K562 (cell line): Measurements from ENCODE around the gene REM2. TPM values are rescaled to one million over a fixed set of nuclear protein-coding genes. Genes with fewer than 3 reads are reported as not detected.
A peak's percentile ranks its signal among the peaks of the same experiment; 100 is the strongest.

Experiments
- ATAC-seq: fragments of 200-7000 bp; cut with Tn5 transposase; 3 replicates; pipeline ENCODE4 v1.9.1; 2020; ENCODE audit warnings: moderate library complexity
- BruUV-seq: library from RNA; stranded (reverse); fragments of 400-500 nt; replicated peaks from 2 replicates; lab custom pipeline; 2021; lab: Mats Ljungman, UMichigan
- CTCF ChIA-PET: fragments of 300-600 bp; formaldehyde crosslinking; extraction: SDS; loops from one replicate; lab custom pipeline; 2021; ENCODE audit warnings: low intra/inter-chr PET ratio; lab: Yijun Ruan, JAX
- POLR2A ChIA-PET: fragments of 300-600, 350-650 bp; sonication (Branson Sonifier 250); formaldehyde crosslinking; extraction: SDS; loops from one replicate; lab custom pipeline; 2021; ENCODE audit warnings: antibody characterized with exemption, inconsistent platforms; lab: Yijun Ruan, JAX
- DNase-seq, 4 experiments: peaks; one replicate each; pipeline versions ENCODE4 v3.0.0 to v3.0.0-alpha.2; 2011 to 2018; ENCODE audit warnings: low spot score in 3 of 4, mixed read lengths in 3 of 4; ENCODE audit errors: extremely low read depth in 1 of 4
- FAIRE-seq: peaks from 2 replicates; lab custom pipeline; 2011; peaks lifted over from hg19 to GRCh38; lab: Jason Lieb, UNC
- H2AFZ ChIP-seq: 2 replicates; pipeline ENCODE4 v1.6.0; 2011; ENCODE audit warnings: low read depth, low read length, control low read depth, inconsistent platforms
- H3K27ac ChIP-seq: fragments of 200-600 bp; 3 replicates; pipeline ENCODE4 v1.8.0; 2011; ENCODE audit warnings: low read depth, mild to moderate bottlenecking, control low read depth, inconsistent platforms, low read length, moderate library complexity, mixed read lengths; ENCODE audit errors: extremely low read depth
- H3K27me3 ChIP-seq, 2 experiments: fragments of 300-600 bp in 1 of 2; 2 replicates in 1 of 2; 3 replicates in 1 of 2; pipeline versions ENCODE4 v1.6.0 to v1.8.0; 2011; ENCODE audit warnings: inconsistent platforms in 2 of 2, low read length in 2 of 2, mild to moderate bottlenecking in 1 of 2, mixed read lengths in 1 of 2, moderate library complexity in 1 of 2; ENCODE audit not compliant: control insufficient read depth in 2 of 2, insufficient read depth in 2 of 2
- H3K36me3 ChIP-seq: fragments of 300-600 bp; 3 replicates; pipeline ENCODE4 v1.8.0; 2011; ENCODE audit warnings: mild to moderate bottlenecking, low read length, inconsistent platforms; ENCODE audit not compliant: control insufficient read depth, insufficient read depth
- H3K4me1 ChIP-seq, 2 experiments: fragments of 200-600 bp in 1 of 2; replicated peaks in 1 of 2; 2 replicates in 1 of 2; 3 replicates in 1 of 2; pipeline versions ENCODE4 v1.5.1 to v1.8.0; 2011; ENCODE audit warnings: inconsistent platforms in 2 of 2, low read length in 2 of 2, mild to moderate bottlenecking in 1 of 2, mixed read lengths in 1 of 2, moderate library complexity in 1 of 2; ENCODE audit not compliant: control insufficient read depth in 2 of 2, insufficient read depth in 2 of 2
- H3K4me2 ChIP-seq: 2 replicates; pipeline ENCODE4 v1.6.1; 2011; ENCODE audit warnings: low read length, control low read depth, inconsistent platforms, mixed read lengths; ENCODE audit not compliant: insufficient read depth
- H3K4me3 ChIP-seq: fragments of 200-600 bp; sonication (generic), shearing (Covaris generic); 2 replicates; pipeline ENCODE4 v1.5.1; 2016; ENCODE audit warnings: control low read depth, inconsistent platforms
- H3K79me2 ChIP-seq: fragments of 200-600 bp; 3 replicates; pipeline ENCODE4 v1.8.0; 2011; ENCODE audit warnings: low read length, inconsistent platforms; ENCODE audit not compliant: control insufficient read depth, insufficient read depth
- H3K9ac ChIP-seq, 2 experiments: 2 replicates each; pipeline versions ENCODE4 v1.6.0 to v1.6.1; 2011; ENCODE audit warnings: low read depth in 2 of 2, low read length in 2 of 2, control low read depth in 1 of 2, inconsistent platforms in 1 of 2, mild to moderate bottlenecking in 1 of 2, mixed read lengths in 1 of 2; ENCODE audit not compliant: insufficient read depth in 1 of 2
- H3K9me1 ChIP-seq: one replicate; pipeline ENCODE4 v1.6.0; 2011; ENCODE audit warnings: inconsistent platforms, mild to moderate bottlenecking, low read length, moderate library complexity; ENCODE audit not compliant: control insufficient read depth, insufficient read depth
- H3K9me3 ChIP-seq: replicated peaks from 2 replicates; pipeline ENCODE4 v1.5.1; 2011; ENCODE audit warnings: low read depth, low read length, inconsistent platforms; ENCODE audit not compliant: control insufficient read depth, insufficient read depth
- H4K20me1 ChIP-seq: replicated peaks from 2 replicates; pipeline ENCODE4 v1.6.1; 2011; ENCODE audit warnings: low read length, inconsistent platforms, mixed read lengths; ENCODE audit not compliant: control insufficient read depth, insufficient read depth
- ARID3B ChIP-seq: fragments of 250-450 bp; sonication (Bioruptor Pico); IDR thresholded peaks from 2 replicates; pipeline ENCODE4 v1.4.0; 2020; ENCODE audit warnings: borderline replicate concordance
- CBFA2T2 ChIP-seq: fragments of 450-650 bp; conservative IDR thresholded peaks from 2 replicates; pipeline ENCODE4 v1.6.1; 2017; ENCODE audit warnings: mild to moderate bottlenecking
- CHD2 ChIP-seq: IDR thresholded peaks from 2 replicates; pipeline ENCODE4 v1.6.1; 2011; ENCODE audit warnings: low read depth, low read length
- CTCF ChIP-seq, 3 experiments: IDR thresholded peaks in 2 of 3; conservative IDR thresholded peaks in 1 of 3; 2 replicates each; pipeline ENCODE4 v1.5.1; 2011 to 2012; ENCODE audit warnings: low read length in 3 of 3, mild to moderate bottlenecking in 3 of 3, control low read depth in 2 of 3, improper control_type of control experiment in 1 of 3, inconsistent platforms in 1 of 3, low read depth in 1 of 3, mixed read lengths in 1 of 3, moderate library complexity in 1 of 3; ENCODE audit not compliant: insufficient read depth in 2 of 3
- DEAF1 ChIP-seq: fragments of 450-650 bp; formaldehyde crosslinking; IDR thresholded peaks from 2 replicates; pipeline ENCODE4 v1.4.0; 2020; ENCODE audit warnings: mild to moderate bottlenecking, moderate library complexity
- LCOR ChIP-seq: sonication (generic); formaldehyde crosslinking; IDR thresholded peaks from 2 replicates; pipeline ENCODE4 v1.8.0; 2022; ENCODE audit warnings: mild to moderate bottlenecking, missing genetic modification reagents
- MAFK ChIP-seq: IDR thresholded peaks from 2 replicates; pipeline ENCODE4 v1.6.1; 2011; ENCODE audit warnings: low read length, improper control_type of control experiment
- NCOA2 ChIP-seq, 2 experiments: fragments of 450-650 bp; IDR thresholded peaks; 2 replicates each; pipeline ENCODE4 v1.6.1; 2018; ENCODE audit warnings: mild to moderate bottlenecking in 2 of 2, moderate library complexity in 1 of 2; ENCODE audit not compliant: partially characterized antibody in 2 of 2
- RAD21 ChIP-seq, 2 experiments: fragments of 250-450 bp in 1 of 2; fragments of 450-650 bp in 1 of 2; sonication (Bioruptor Pico) in 1 of 2; formaldehyde crosslinking in 1 of 2; IDR thresholded peaks in 1 of 2; conservative IDR thresholded peaks in 1 of 2; 2 replicates each; pipeline versions ENCODE4 v1.4.0 to v1.8.0; 2020 to 2022; ENCODE audit warnings: mild to moderate bottlenecking in 2 of 2, moderate library complexity in 1 of 2
- SMC3 ChIP-seq: conservative IDR thresholded peaks from 2 replicates; pipeline ENCODE4 v1.6.1; 2011; ENCODE audit warnings: low read depth, low read length, improper control_type of control experiment; ENCODE audit not compliant: insufficient read depth
- VEZF1 ChIP-seq: fragments of 200-800 bp; sonication (Bioruptor generic); IDR thresholded peaks from 2 replicates; pipeline ENCODE4 v1.6.1; 2017; ENCODE audit warnings: missing genetic modification characterization, missing compliant biosample characterization
- ZNF561 ChIP-seq: fragments of 450-650 bp; formaldehyde crosslinking; conservative IDR thresholded peaks from 2 replicates; pipeline ENCODE4 v1.4.0; 2020; ENCODE audit warnings: mild to moderate bottlenecking, moderate library complexity
- ZNF699 ChIP-seq: fragments of 250-450 bp; sonication (Bioruptor Pico); IDR thresholded peaks from 2 replicates; pipeline ENCODE4 v1.8.0; 2021; ENCODE audit warnings: mild to moderate bottlenecking, moderate library complexity; ENCODE audit not compliant: insufficient replicate concordance
- WGBS: fragments of 100-300 bp; shearing (Covaris generic); methylation state at CpG from one replicate; pipeline ENCODE4 v1.1.6; 2016; ENCODE audit warnings: low coverage, mixed read lengths; ENCODE audit not compliant: insufficient coverage; ENCODE audit errors: missing lambda C conversion rate; 5-methylcytosine and 5-hydroxymethylcytosine counted together
- in situ Hi-C: fragments of 300-500 bp; cut with MboI; formaldehyde crosslinking; loops from 4 replicates; pipeline ENCODE4 v1.15.0; 2018; ENCODE audit warnings: inconsistent platforms, mixed read lengths
- intact Hi-C: fragments of 100-400 bp; cut with micrococcal nuclease; formaldehyde crosslinking; loops from 2 replicates; pipeline ENCODE4 v1.14.2; 2022
- polyA plus RNA-seq, 8 experiments: library from polyadenylated mRNA; depleted of rRNA in 4 of 8; stranded (reverse) in 5 of 8; unstranded in 3 of 8; fragments of >200 nt; fragmentation: Nextera tagmentation in 2 of 8; fragmentation: Illumina TruSeq in 1 of 8; extraction: Ambion mirVana in 2 of 8; extraction: Trizol in 1 of 8; gene quantifications; 2 replicates each; pipeline versions ENCODE4 v1.2.1 to v1.2.3, GENCODE V29; 2011 to 2014; ENCODE audit warnings: inconsistent platforms in 1 of 8, missing spikeins in 1 of 8
- total RNA-seq, 7 experiments: library from RNA; depleted of rRNA in 6 of 7; stranded (reverse); fragments of >200 nt in 6 of 7; fragmentation: Illumina TruSeq in 2 of 7; extraction: Trizol in 2 of 7; gene quantifications; 2 replicates each; pipeline versions ENCODE4 v1.2.1 to v1.2.3, GENCODE V29; 2011 to 2021; ENCODE audit warnings: low replicate concordance in 1 of 7

REM2 gene
- total and polyA plus RNA-seq, 9 of the 15 experiments (the other 6 are each of a cell fraction or from before 2014, with no cell fraction given), result 0.18 to 1.0 (median 0.38) TPM

DNA sequence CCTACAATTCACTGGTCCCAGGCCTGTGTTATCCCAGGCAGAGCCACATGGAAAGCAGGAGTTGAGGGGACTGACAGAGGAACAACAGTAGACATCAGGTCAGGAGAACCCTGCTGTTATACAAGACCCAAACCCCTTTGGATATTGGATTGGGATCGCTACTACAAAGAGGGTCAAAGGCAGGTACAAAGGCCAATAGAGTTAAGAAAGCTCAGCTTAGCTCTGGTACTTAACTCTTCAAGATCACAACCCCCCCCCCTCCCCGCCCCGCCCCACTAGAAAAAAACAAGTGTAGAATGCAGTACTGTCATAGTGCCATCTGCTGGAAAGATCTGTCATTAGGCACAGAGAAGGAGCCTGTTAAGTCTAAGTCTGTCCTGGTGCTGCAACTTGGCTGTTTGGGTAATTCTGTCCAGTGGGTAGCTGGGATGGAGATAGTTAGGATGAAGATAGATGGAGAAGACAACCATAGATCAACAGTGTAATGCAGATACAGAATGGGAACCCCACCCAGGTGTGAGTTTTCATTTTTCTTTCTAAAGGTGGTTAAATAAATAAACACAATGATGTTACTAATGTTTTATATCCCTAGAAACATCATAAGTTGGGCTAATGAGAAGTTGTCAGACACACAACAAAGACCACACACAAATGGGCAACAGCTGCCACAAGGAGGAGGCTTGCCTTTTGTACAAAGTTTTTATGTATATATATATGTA lies 17.2 kb downstream of the REM2 start:
- H3K27me3 ChIP-seq, result no peaks in the 10 kb centered on the region
- DNase-seq (peak; percentile 71 to 91 (median 79)), FAIRE-seq (peak; percentile 94), ATAC-seq (peak; percentile 80)
- no peaks in the 10 kb centered on the region for H4K20me1 ChIP-seq
- no peak overlapping the region for H3K27ac ChIP-seq
- H3K9me3 ChIP-seq, result no peaks in the 10 kb centered on the region
- no peak overlapping the region for H2AFZ ChIP-seq
- in situ Hi-C loops, result no loop called here
- H3K9ac ChIP-seq, result no peak overlapping the region
- 0% methylated on average over 3 of the region's 3 CpGs for WGBS
- no peaks in the 10 kb centered on the region for H3K9me1 ChIP-seq
- H3K4me3 ChIP-seq, result no peak overlapping the region
- H3K4me1 ChIP-seq, result peaks cover 5 to 39% of the 10 kb centered on the region in 2 experiments; a peak in 2 of 5 replicates
- CTCF ChIA-PET, result interaction anchor here (0.7 to 2.1 kb wide), 9 partner anchors 28 to 428 kb away, joined by 3 to 21 read pairs (median 5); partner anchors contain the start of gene LRP10
- H3K4me2 ChIP-seq, result no peak overlapping the region; the same call in 1 of the 2 replicates
- intact Hi-C loops, result loop anchor here (1.0 kb wide), 3 partner anchors 28 to 123 kb away; no protein-coding TSS in a partner anchor
- H3K36me3 ChIP-seq, result peaks cover 58% of the 10 kb centered on the region
- no TSS peak for BruUV-seq
- POLR2A ChIA-PET, result interaction anchor here (0.9 to 2.9 kb wide), 9 partner anchors 12 to 134 kb away, joined by 3 to 10 read pairs (median 5); partner anchors contain the start of genes OXA1L and RBM23
- no peaks in the 10 kb centered on the region for H3K79me2 ChIP-seq
- TF ChIP-seq CHD2 (no peak), ZNF561 (CRISPR knock-in tag) (no peak), CBFA2T2 (no peak), ZNF699 (CRISPR knock-in tag) (no peak), ARID3B (CRISPR knock-in tag) (no peak), CTCF (IDR thresholded peaks at IDR 0.05 in 2 of 3, conservative IDR thresholded peaks at IDR 0.05 in 1 of 3; ENCODE audit: insufficient read depth in 2 of 3, low read depth in 1 of 3, low read length in 3 of 3) (peak; percentile 73 to 84 (median 83)), LCOR (no peak), NCOA2 (IDR thresholded peaks at IDR 0.05; ENCODE audit: partially characterized antibody in 2 of 2) (peak in 1 of 2 experiments; percentile 16), DEAF1 (CRISPR knock-in tag) (peak; percentile 58; the same call in 1 of the 2 replicates), RAD21 (CRISPR knock-in tag; conservative IDR thresholded peaks at IDR 0.05 in 1 of 2, IDR thresholded peaks at IDR 0.05 in 1 of 2) (peak; percentile 57 to 68), VEZF1 (CRISPR knock-in tag) (peak; percentile 96), SMC3 (peak; percentile 72), MAFK (0 out of 2 replicates have a peak, but pooled peaks have one; percentile 1)
